CD4-positive, alpha-beta T cell treated with Interferon gamma for 1 hour (primary cell): ENCODE results near the gene TJP2.
"Not testable (repeated sequence)": the region's sequence is repeated elsewhere in the genome, so short reads cannot be mapped to it uniquely, and the experiment has no call there.

ENCODE experiments used
- DNase-seq: peaks from one replicate; pipeline ENCODE4 v3.0.0-alpha.2; 2020

TJP2 gene

DNA sequence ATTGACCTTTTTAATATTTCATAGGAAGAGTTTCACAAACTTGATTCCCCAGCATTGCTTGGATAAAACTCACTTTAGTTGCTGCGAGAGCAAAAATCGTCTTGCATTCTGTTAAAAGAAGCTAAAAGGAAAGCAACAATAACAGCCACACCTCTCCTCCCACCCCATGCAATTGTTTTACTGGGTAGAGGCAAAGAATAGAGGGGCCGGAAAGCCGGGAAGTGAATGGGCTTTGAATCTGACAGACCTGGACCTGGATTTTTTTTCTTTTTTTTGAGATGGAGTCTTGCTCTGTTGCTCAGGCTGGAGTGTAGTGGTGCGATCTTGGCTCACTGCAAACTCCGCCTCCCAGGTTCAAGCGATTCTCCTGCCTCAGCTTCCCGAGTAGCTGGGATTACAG, 9.5 kb upstream of the TJP2 start:
- not testable (repeated sequence) for DNase-seq

- no peak for DNase-seq
Measured at GRCh38 chr9:69165581-69165980, 8.5 kb upstream of the TJP2 start.

- DNase-seq = peak; percentile 30
Measured at GRCh38 chr9:69168709-69169217, 5.3 kb upstream of the TJP2 start.

- no peak for DNase-seq
Measured at GRCh38 chr9:69170231-69170630, 3.8 kb upstream of the TJP2 start.

GRCh38 chr9:69171049-69171448, 3.0 kb upstream of the TJP2 start:
- DNase-seq = no peak

DNA sequence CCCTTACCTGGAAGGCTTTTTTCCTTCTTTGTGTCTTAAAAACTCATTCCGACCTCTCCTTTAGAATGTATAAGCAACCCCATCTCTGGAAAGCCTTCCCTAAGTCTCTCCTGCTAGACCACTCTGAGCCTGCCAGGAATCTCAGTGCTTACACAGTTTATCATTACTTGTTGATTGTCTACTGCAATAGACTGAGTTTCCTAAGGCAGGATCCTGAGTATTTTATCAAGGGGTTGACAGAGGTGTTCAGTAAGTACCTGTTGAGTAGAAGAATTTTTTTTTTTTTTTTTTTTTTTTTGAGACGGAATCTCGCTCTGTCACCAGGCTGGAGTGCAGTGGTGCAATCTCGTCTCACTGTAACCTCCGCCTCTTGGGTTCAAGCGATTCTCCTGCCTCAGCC, 2.6 kb upstream of the TJP2 start:
- no peak for DNase-seq

DNA sequence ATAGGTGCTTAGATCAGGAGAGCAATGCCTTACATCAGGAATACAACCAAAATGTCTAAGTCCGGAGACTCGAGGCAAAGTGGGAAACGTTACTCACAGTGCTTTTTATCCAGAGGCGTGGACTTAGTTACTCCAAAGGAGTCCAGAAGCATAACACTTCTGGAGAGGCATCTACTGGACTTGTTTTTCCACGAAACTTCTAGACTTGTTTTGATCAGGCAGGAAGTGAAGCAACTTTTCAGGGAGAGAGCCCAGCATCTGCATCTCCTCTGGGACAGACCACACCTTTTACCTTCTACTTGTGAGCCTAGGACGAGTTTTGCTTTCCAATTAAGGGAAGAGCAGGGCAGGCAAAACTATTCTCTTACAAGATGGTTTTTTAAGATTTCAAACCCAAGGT, 1.2 kb upstream of the TJP2 start:
- no peak for DNase-seq

GRCh38 chr9:69173497-69173890, 583 bp upstream of the TJP2 start:
- DNase-seq = no peak

GRCh38 chr9:69174616-69175463, 763 bp downstream of the TJP2 start:
- DNase-seq = peak; percentile 40

- no peak for DNase-seq
Measured at GRCh38 chr9:69175486-69175885, 1.4 kb downstream of the TJP2 start.

DNA sequence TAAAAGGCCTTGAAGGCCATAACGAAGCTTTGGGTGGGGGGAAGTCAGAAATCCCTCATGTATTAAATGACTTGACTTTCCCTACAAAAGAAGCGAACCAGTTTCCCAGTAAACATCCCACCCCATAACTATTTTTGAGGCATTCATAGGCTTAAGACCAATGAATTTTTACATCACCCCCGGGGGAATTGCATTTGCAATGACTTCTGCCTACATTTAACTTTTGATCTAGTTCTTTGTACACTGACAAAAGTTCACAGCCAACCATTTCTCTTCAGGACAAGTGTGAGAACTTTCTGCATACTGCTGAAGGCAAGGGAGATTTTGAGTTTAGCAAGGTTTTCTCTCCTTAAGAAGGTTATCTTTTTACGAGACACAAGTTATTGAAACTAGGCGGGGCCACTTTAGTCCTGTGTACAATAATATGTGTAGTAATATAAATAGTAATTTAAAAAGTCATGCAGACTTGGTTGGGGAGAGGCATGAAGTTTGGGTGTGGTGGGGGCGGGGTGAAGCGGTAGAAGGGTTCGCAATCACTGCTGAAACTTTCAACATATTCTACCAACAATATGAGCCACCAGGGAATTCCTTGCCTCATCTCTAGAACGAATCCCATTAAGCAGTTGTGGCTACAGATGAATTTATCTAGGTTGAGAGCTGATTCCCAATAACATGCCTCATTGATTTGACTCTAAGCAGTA, 2.5 kb downstream of the TJP2 start:
- DNase-seq = no peak

GRCh38 chr9:69178583-69179011, 4.5 kb downstream of the TJP2 start:
- DNase-seq = no peak

GRCh38 chr9:69179037-69179436, 5.0 kb downstream of the TJP2 start:
- no peak for DNase-seq

DNA sequence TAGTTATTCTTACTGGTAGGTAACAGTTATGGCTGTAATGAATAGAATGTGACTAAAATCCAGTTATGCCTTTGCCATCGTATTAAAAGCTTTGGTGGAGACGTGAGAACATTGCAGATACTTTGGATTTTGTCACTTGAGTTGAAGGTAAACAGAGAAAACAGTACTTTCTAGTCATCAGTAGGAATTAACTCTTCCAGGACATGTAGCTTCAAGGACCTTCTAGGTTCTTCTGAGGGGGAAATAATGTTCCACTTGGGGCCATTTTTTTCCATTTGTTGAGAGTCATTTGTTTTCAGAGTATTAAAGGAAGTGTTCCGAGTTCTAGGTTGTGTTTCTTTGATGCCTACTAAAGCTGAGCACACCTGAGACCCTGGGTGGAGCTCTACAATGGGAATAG, 6.1 kb downstream of the TJP2 start:
- no peak for DNase-seq

- peak; percentile 49 for DNase-seq
Measured at GRCh38 chr9:69180670-69181069, 6.6 kb downstream of the TJP2 start.

GRCh38 chr9:69181908-69182353, 7.9 kb downstream of the TJP2 start:
- peak; percentile 25 for DNase-seq

DNA sequence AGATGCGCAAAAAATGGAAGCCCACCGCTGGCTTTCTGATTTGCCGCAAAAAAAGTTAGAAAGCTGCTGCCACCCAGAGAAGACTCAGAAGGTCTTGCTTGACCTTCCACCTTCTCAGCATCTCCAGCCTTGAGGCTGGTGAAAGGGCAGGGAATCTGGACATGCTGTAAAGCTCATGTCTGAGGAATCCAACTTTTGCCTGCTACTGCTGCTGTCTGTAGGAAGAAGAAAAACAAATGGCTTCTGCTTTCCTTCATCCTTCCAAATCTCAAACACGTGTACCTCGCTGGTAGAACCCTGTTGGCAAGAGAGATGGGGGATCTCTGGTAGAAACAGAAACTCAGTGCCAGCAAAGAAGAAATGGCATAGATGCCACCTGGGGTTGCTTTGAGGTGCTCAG, 10.2 kb downstream of the TJP2 start:
- DNase-seq = no peak

DNA sequence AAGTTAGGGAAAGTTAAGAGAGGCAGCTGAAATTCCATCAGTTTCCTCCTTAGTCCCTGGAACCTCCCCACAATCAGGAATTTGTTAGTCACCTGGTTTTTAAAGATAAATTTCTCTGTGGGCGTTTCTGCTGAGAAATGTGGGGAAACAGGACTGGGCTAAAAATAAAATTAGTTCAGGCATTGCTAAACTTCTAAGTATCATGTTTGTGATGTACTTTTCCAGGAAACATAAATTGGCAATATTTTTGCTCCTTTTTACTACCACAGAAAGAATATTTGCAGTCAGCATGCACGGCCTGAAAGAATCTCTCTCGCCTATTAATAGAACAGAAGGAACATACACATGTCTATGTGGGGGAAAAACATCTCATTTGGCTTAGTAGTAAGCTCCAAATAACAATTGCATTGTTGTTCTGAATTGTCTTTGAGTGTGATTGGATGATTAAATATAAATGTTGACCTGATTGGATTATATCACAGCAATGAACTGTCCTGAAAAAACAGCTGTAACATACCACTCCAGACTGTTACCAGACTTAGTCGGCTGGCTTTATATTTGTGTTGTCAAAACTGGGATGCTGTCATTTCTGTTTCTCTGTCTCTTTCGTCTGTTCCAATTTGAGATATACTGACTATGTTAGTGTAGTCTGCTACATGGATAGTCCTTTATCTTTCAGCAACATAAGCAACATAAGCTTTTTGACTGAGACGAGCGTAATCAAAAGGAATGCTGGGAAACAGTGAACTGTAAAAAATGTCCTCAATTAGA, 12.9 kb downstream of the TJP2 start:
- no peak for DNase-seq

- no peak for DNase-seq
Measured at GRCh38 chr9:69188975-69189374, 14.9 kb downstream of the TJP2 start.

GRCh38 chr9:69190086-69190862, 16.2 kb downstream of the TJP2 start:
- no peak for DNase-seq

- DNase-seq = no peak
Measured at GRCh38 chr9:69190863-69191181, 16.7 kb downstream of the TJP2 start.

- DNase-seq = no peak
Measured at GRCh38 chr9:69191231-69191630, 17.2 kb downstream of the TJP2 start.

DNA sequence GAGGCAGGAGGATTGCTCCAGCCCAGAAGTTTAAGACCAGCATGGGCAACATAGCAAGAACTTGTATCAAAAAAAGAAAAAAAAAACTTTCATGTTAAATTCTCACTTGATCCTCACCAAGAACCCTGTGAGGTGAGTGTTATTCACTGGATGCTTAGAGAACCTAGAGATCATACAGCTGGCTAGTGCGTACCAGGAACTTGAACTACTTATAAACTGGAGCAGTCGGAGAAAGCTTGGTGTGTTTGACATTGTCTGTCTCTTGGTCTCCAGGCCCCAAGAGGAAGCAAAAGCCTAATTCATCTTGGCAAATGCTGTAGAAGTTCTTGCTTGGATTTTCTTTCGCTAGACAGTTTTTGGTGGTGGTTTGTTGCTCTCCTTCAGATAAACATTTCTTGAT, 18.1 kb downstream of the TJP2 start:
- DNase-seq = no peak
